HG03342 (cell line): ENCODE data around the gene COX6A1.
"Not testable (repeated sequence)": the region's sequence is repeated elsewhere in the genome, so short reads cannot be mapped to it uniquely, and the experiment has no call there.

Experiments
- ATAC-seq: cut with Tn5 transposase; IDR thresholded peaks from one replicate; pipeline ENCODE4 v1.9.1; 2021; ENCODE audit warnings: mild to moderate bottlenecking, moderate library complexity; ENCODE audit not compliant: unreplicated experiment

The COX6A1 gene

DNA sequence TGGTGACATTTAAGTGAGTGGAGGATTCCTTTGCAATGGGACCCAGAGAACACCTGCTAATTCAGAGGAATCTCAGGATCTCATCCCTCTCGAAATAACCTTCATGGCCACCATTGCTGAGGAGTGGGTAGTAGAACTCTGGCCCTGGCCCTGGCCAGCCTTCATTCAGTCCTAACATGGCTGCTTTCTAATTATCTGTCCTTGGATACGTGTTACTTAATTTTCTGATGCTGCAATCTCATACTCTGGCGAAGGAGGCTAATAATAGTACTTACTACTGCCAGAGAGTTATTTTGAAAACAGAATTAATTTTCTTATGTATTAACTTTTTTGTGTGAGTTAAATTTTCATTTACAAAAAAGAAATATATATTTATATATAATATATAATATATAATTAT is 12.1 kb upstream of the COX6A1 start:
- no peak for ATAC-seq

DNA sequence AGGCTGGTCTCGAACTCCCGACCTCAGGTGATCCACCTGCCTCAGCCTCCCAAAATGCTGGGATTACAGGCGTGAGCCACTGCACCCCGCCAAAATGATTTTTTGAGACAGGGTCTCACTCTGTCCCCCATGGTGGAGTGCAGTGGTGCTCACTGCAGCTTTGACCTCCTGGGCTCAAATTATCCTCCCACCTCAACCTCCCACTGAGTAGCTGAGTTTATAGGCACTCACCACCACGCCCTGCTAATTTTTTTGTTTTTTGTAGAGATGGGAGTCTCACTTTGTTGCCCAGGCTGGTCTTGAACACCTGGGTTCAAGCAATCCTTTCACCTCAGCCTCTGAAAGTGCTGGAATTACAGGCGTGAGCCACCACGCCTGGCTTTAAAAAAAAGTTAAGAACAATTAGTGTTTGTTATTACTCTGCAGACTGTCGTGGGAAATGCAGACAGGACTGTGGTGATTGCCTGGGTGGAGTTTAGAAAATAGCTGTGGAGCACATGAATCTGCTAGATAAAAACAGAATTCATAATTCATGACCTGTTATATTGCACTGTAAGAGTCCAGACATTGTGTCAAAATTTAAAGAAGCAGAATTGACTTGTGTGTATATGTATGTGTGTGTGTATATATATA is 9.2 kb upstream of the COX6A1 start:
- ATAC-seq = no peak

DNA sequence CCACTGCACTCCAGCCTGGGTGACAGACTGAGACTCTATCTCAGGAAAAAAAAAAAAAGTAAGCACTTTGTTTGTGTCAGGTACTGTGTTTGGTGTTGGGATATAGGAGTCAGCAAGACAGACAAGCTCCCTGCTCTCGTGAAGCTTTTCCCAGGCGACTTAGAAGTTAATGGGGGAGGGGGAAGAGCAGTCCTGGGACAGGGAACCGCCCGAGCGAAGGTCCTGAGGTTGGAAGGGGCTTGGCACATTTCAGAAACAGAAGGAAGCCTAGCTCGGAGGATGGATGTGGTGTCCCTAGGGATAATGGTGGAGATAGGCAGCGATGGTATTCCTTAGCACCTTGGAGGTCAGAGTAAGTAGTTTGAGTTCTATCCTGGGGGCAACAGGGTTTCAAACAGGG is 8.5 kb upstream of the COX6A1 start:
- ATAC-seq = no peak

DNA sequence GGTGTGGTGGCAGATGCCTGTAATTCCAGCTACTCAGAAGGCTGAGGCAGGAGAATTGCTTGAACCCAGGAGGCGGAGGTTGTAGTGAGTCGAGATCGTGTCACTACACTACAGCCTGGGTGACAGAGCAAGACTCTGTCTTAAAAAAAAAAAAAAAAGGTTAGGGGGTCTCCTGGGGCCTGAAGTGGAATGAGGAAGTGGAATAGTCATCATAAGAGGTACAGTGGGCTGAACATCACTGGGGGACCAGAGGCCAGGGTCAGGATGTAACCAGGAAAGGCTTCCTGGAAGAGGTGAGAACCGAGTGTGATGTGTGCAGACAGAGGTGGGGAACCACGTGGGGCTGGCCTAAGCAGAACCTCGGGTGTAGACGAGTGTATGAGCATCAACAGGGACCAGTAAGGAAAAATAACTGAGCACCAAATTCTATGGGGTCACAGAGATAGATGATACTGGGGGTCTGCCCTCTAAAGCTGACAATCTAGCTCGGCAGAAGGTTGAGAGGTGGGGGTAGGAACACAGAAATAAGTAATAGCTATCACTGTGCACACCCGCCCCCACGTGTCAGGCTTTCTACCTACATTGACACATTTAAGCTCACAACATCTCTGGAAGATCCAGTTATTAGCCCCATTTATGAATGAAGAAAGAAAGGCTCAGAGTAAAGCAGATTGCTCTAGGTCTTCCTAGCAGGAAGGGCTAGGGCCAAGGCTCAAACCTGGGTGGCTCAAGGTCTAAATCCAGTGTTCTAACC is 5.0 kb upstream of the COX6A1 start:
- no peak for ATAC-seq

DNA sequence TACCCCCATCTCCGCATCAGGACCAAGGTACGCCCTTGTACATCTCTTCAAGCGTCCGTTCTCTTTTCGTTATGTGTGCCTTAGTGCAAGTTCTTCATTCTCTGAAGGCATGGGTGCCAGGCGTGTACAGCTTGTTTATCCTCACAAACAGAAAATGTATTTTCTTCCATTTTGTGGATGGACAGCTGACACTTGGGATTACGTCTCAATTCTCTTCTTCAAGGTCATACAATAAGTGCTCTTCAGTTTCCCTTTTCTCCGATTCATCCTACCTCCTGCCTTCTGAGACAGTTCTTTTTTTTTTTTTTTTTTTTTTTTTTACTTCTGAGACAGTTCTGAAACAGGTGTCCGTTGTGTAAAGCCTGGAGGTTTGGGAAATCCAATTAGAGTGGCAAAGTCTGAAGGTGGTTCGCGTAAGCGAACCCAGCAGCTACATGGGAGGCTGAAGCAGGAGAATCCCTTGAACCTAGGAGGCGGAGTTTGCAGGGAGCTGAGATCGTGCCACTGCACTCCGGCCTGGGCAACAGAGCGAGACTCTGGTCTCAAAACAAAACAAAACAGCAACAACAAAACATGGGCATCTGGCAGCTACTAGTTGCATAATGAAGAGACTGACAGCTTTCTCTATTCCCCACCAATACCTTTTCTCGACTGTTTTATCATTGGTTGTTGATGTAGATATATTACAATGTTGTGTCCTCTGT is 734 bp downstream of the COX6A1 start:
- ATAC-seq = no peak

DNA sequence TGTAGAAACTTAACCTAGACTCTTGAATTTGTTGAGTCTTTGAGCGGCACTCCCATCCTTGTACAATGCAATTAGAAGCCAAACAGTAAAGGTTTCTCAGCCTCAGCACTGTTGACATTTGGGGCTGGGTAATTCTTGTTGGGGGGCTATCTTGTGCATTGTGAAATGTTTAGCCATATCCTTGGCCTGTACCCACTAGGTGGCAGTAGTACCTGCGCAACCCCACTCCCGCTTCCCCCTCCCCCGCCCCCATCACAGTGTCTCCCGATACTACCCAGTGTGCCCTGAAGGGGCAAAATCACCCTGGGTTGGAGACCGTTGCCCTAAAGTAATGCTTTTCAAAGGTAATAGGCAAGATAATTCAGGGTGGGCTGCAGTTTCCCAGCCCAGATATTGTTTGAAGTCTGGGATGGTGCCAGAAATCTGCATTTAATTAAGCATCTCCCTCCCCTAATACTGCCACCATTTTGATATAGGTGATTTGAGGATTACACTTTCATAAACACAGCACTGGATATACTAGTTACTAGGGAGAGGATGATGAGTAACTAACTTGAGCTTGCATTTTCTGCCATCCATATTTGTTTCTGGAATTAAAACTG is 1.8 kb downstream of the COX6A1 start:
- ATAC-seq = peak; percentile 36

DNA sequence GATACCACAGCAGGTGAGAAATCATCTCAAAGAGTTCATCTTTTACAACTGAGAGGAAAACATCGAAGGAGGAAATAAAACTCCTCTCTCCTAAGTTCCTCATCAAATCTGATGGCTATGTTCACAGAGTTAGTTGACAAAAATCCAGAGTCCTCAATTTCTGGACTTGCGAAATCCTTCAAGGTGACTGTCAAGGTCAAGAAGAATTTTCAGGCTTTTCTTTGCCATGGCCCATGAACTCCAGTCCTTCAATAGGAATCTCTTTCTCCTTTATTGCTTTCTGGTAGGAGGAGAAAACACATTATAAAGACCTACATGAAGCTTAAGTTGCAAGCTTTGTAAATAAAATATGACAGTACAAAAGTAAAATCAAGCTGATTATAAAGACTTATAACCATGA is 6.8 kb downstream of the COX6A1 start:
- ATAC-seq = no peak

DNA sequence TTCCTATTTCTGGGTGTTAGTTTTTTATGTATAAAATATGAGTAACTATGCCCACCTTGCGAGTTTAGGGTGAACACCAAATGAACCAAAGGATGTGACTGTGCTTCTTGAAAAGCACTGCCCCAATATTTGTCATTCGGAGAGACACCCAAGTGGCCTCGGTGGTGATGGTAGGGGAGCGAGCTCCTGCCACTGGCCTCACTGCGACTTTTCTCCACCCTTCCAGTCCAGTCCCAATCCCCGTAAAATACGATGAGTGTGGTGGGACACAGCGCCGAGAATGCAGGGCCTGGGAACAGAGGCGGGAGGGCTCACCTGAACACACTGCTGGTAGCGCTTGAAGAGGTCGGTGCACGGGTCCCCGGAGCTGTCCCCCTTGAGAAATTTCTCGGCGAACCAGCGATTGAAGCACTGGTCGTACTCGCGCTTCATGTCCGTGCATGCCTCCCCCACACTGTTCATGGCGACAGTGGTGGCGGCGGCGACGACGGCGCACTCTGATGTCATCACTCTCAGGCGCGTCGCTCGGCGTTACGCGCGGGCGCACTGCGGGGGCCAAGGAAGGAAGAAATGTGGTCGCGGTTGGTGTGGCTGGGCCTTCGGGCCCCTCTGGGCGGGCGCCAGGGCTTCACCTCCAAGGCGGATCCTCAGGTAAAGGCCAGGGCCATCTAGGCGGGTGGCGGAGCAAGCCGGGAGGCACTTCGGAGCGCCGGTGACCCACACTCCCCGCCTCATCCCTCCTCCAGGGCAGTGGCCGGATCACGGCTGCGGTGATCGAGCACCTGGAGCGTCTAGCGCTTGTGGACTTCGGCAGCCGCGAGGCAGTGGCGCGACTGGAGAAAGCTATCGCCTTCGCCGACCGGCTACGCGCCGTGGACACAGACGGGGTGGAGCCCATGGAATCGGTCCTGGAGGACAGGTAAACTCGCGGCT is 8.3 kb downstream of the COX6A1 start, which contains the start of the genes GATC and TRIAP1:
TSS of gene GATC (plus strand) at position 534 of the 933 bp plus-strand sequence. CDS start at position 571, 37 bp downstream.
TSS of gene TRIAP1 (minus strand) at position 474 of the 933 bp plus-strand sequence. CDS start at position 462, 12 bp downstream.
- peak; percentile 87 for ATAC-seq

DNA sequence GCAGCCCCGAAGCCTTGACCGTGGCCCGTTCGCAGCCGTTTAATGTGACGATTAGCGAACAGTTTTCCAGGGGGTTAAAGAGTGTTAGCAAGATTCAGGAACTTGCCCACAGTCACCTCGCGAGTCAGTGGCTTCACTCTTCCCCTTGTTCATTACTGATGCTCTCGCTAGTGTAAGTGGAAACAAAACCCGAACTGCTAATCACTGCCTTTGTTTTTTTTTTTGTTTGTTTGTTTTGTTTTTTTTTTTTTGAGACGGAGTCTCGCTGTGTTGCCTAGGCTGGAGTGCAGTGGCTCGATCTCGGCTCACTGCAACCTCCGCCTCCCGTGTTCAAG is 8.9 kb downstream of the COX6A1 start:
- not testable (repeated sequence) for ATAC-seq

DNA sequence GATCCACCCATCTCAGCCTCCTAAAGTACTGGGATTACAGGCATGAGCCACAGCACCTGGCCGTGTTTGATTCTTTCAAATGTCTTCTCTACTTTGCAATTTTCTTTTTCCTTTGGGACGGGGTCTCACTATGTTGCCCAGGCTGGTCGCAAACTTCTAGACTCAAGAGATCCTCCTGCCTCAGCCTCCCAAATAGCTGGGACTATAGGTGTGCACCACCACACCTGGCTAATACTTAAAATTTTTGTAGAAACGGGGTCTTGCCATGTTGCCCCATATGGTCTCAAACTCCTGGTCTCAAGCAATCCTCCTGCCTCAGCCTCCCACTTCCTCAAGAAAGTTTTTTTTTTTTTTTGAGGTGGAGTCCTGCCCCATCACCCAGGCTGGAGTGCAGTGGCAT is 10.1 kb downstream of the COX6A1 start:
- no peak for ATAC-seq

DNA sequence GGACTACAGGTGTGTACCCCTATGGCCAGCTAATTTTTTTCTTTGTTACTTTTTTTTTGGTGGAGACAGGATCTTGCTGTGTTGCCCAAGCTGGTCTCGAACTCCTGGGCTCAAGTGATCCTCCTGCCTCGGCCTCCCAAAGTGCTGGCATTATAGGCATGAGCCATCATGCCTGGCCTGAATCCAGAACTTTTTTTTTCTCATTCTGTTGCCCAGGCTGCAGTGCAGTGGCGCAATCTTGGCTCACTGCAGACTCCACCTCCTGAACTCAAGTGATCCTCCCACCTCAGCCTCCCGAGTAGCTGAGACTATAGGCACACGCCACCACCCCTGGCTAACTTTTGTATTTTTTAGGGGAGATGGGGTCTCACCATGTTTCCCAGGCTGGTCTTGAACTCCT is 14.6 kb downstream of the COX6A1 start:
- ATAC-seq = not testable (repeated sequence)

DNA sequence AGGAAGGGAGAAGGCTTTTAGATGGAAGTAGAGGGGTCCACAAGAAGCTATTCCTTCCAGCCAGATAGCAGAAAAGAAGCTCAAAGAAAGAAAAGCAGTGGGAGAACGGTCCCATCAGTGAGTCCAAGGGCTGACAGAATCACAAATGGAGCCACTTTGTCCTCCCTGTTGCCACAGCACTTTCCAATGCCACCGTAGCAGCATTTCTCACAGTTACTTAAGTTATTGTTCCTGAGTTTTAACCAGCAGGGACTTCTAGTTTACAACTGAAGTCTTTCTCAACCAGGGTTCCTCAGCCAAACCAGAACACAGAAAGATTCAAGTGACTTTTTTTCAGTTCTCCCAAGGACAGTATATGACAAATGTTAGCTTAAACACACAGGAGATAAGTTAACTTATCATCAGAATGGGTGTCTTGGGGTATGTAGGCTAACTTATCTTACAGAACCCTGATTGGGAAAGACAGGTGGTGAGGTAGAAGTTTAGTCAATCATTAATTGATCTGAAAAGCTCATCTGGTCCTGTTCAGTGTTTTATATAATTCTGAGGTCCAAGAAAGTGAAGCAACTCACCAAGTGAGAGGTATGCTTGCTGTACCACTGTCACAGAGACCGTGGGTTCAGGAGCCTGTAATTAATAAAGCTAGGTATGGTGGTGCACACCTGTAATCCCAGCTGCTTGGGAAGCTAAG is 15.3 kb downstream of the COX6A1 start:
- no peak for ATAC-seq

DNA sequence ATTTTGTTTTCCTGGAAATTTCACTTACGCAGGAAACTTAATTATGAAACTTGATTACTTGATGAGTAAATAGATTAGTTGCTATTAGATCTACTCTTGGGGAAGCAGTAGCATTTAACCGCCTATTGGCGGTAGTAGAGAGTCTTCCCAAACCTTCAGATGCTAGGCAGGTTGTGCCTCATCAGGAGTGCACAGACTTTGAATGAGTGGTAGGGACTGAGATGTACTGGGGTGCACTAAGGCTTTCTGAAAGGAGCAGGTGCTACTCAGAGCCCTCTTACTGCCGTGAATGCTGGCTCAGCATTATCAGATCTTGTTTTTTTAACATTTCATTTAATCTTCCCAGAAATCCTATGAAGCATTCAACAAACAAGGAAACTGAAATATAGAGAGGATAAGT is 16.1 kb downstream of the COX6A1 start:
- peak; percentile 66 for ATAC-seq

DNA sequence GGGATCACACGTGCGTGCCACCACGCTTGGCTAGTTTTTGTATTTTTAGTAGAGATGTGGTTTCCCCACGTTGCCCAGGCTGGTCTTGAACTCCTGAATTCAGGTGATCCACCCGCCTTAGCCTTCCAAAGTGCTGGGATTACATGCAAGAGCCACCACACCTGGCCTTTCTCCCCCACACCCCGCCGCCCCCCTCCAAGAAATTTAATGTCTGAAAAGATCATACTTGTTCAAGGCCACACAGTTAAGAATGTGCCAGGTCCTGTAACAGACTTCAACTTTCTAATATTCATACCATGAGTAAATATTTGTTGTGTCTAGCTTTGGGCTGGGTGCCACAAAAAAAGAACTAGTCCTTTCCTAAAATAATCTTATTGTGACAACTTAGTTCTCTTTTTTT is 17.4 kb downstream of the COX6A1 start:
- no peak for ATAC-seq

DNA sequence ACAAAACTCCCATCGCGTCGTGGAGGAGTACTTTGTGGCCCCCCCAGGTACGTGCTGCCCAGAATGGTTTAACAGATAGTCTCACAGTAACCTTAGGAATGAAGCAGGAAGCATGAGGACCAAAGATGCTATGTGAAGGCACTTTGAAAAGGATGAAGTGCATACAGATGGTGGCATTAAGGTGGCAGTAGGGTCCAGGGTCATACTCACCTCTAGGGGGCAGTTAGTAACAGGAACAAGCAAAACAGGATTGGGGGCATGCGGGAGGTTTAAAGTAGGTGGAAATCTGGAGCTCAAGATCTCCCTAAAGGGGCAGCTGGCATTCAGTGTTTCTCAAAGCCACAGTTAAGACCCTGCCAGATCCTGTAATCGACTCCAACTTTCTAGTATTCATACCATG is 19.2 kb downstream of the COX6A1 start:
- ATAC-seq = no peak

DNA sequence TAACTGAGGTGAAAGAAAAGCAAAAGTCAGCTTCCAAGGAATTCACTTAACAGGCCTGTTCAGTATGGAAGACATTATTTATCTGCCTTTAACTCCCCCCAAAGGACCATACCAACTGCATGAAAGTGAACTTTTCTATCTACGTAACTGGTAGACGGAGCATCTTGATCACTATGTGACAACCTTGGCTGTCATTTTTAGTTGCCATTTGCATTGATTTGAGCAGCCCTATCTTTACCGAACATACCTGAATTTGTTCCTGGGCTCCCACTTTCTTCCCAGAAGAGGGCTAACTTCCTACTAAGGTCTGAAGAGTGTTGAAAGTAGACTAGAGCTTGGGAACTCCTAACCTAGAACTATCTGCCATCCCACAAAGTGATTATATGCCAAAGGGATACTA is 22.2 kb downstream of the COX6A1 start:
- no peak for ATAC-seq

DNA sequence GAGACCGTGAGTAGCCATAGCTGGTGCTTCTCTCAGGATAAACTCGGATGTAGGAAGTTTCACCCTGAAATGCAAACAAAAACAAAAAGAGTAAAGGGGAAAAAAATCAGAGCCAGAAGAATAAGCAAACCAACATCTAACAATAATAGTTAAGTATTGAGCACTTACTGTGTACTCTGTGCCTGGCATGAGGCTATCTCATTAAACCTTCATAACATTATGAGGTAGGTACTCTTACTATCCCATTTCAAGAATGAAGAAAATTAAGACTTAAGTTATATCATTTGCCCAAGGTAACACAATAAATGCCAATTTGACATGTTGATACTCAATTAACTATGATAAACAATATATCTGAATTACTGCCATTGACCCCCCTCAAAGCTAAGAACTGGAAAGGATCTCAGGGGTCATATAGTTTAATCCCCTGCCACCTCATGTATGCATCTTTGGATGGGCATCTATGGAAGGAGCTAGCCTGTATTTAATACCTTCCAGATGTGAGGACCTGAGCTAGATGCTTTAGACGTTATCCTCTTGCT is 24.3 kb downstream of the COX6A1 start:
- ATAC-seq = no peak

DNA sequence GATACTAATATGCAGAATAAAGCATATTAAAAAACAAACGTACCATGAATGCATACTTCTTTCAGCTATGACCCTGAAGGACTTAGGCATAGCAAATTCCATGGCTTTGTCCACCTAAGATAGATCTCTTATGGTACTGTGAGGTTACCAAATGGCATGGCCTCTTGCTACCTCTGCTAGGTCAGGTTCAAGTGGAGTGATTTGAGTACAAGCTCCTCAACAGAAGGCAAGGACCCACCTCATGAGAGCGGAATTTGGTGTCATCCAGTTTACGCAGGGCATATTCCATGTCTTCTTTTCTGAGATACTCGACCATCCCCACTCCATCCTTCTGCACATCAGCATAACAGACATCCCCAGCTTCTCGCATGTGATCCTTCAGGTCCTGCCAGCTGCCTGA is 25.8 kb downstream of the COX6A1 start:
- no peak for ATAC-seq

DNA sequence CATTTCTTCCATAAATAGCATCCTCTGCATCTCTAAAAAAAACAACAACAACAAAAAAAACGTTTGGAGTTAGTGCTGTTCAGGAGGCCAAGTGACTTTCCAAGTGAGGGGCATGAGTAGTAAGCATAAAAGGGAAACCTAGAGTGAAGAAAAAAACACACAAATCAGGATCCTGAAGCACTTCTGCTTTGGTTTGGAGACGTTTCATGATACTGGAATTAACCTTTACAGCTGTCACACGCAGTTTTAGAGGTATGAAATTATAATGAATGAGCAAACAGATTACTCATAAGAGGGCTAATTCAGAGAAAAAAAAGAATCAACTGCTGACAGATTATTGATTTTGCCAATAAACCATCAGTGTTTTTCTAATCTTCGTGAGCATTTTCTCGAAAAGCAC is 27.8 kb downstream of the COX6A1 start:
- no peak for ATAC-seq
